Mesothelial cell of epicardium (in vitro differentiated cells): Measurements from ENCODE around the gene TMCO4. TPM values are rescaled to one million over a fixed set of nuclear protein-coding genes. Genes with fewer than 3 reads are reported as not detected.

Experiments used
- DNase-seq, 2 experiments: peaks; one replicate each; pipeline ENCODE4 v3.0.0; 2021; ENCODE audit warnings: low spot score in 2 of 2; ENCODE audit not compliant: unreplicated experiment in 2 of 2
- H3K27ac Mint-ChIP-seq: 2 replicates; pipeline ENCODE4 v1.8.0; 2021; ENCODE audit warnings: mixed read lengths
- H3K27me3 Mint-ChIP-seq: 2 replicates; pipeline ENCODE4 v1.8.0; 2021; ENCODE audit warnings: low read depth, mixed read lengths
- H3K36me3 Mint-ChIP-seq: 2 replicates; pipeline ENCODE4 v1.8.0; 2021; ENCODE audit warnings: mixed read lengths
- H3K4me1 Mint-ChIP-seq: 2 replicates; pipeline ENCODE4 v1.8.0; 2021; ENCODE audit warnings: mixed read lengths
- H3K4me3 Mint-ChIP-seq: 2 replicates; pipeline ENCODE4 v1.8.0; 2021; ENCODE audit warnings: mild to moderate bottlenecking, moderate library complexity, mixed read lengths
- H3K9me3 Mint-ChIP-seq: 2 replicates; pipeline ENCODE4 v1.8.0; 2021; ENCODE audit warnings: mixed read lengths
- CTCF ChIP-seq: fragments of 200-600 bp; sonication (generic); IDR thresholded peaks from one replicate; pipeline ENCODE4 v1.5.0; 2021; ENCODE audit warnings: antibody characterized with exemption; ENCODE audit not compliant: unreplicated experiment
- total RNA-seq: library from RNA; stranded (reverse); gene quantifications from 3 replicates; pipeline ENCODE4 v1.2.1, GENCODE V29; 2021

Gene TMCO4
- total RNA-seq, 1 donor from 2014 or later: 21.4 TPM

- TF ChIP-seq CTCF: no peak
- H3K36me3 Mint-ChIP-seq: no peaks in the 10 kb centered on the region
- H3K27me3 Mint-ChIP-seq: peaks cover 4% of the 10 kb centered on the region
- peak overlapping the region; percentile 68 for H3K4me3 Mint-ChIP-seq
- peaks cover 16% of the 10 kb centered on the region for H3K4me1 Mint-ChIP-seq
- H3K27ac Mint-ChIP-seq: peak overlapping the region; percentile 74
- DNase-seq: peak in 1 of 2 experiments; percentile 55
- no peaks in the 10 kb centered on the region for H3K9me3 Mint-ChIP-seq
Measured at GRCh38 chr1:19800076-19800804, 524 bp upstream of the TMCO4 start.

GRCh38 chr1:19798486-19799229, 1.1 kb downstream of the TMCO4 start:
- Mint-ChIP-seq H3K9me3 (no peaks in the 10 kb centered on the region), H3K27ac (peak overlapping the region; percentile 47), H3K4me1 (peaks cover 16% of the 10 kb centered on the region), H3K36me3 (peaks cover 3% of the 10 kb centered on the region), H3K27me3 (peaks cover 4% of the 10 kb centered on the region), H3K4me3 (peak overlapping the region; percentile 63)
- TF ChIP-seq CTCF: no peak
- no peak for DNase-seq

DNA sequence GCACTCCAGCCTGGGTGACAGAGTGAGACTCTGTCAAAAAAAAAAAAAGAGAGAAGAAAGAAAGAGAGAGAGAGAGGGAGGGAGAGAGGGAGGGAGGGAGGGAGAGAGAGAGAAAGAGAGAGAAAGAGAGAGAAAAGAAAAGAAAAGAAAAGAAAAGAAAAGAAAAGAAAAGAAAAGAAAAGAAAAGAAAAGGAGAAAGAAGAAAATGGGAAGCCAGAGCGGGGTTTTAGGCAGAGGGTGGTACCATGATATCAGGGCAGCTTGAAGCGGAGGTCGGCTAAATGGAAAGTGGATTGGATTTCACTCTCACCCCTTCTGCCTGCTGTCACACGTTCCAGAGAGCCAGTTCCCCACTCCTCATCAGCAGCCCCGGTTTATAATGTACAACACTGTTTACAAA, 1.9 kb downstream of the TMCO4 start:
- Mint-ChIP-seq H3K27ac (peak overlapping the region; percentile 17), H3K4me1 (peaks cover 16% of the 10 kb centered on the region), H3K4me3 (peak overlapping the region; percentile 4), H3K27me3 (peaks cover 4% of the 10 kb centered on the region), H3K36me3 (peaks cover 5% of the 10 kb centered on the region), H3K9me3 (no peaks in the 10 kb centered on the region)
- DNase-seq: no peak
- TF ChIP-seq CTCF: no peak

DNA sequence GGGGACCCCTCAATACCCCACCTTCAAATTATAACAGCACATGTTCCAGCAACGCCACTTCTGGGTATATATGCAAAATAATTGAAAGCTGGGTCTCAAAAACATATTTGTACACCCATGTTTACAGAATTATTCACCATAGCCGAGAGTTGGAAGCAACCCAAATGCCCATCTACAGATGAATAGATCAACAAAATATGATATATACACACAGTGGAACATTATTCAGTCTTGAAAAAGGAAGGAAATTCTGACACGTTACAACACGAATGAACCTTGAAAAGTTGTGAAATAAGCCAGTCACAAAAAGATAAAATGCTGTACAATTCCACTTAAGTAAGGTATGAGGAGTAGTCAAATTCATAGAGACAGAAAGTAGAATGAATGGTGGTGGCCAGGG, 5.1 kb downstream of the TMCO4 start:
- Mint-ChIP-seq H3K36me3 (peaks cover 23% of the 10 kb centered on the region), H3K27ac (no peak overlapping the region), H3K4me3 (no peak overlapping the region)

More for the DNA sequence above, 5.1 kb downstream of the TMCO4 start:
- no peak for TF ChIP-seq CTCF
- Mint-ChIP-seq H3K4me1 (peaks cover 7% of the 10 kb centered on the region), H3K9me3 (peaks cover 8% of the 10 kb centered on the region), H3K27me3 (no peaks in the 10 kb centered on the region)
- no peak for DNase-seq
